GDM1 (cell line): ENCODE results near the gene ZNF586.
"Not testable (repeated sequence)": the region's sequence is repeated elsewhere in the genome, so short reads cannot be mapped to it uniquely, and the experiment has no call there.

Source experiments
- DNase-seq: peaks from one replicate; lab custom pipeline; 2025; lab: John Stamatoyannopoulos, UW

Gene ZNF586

DNA sequence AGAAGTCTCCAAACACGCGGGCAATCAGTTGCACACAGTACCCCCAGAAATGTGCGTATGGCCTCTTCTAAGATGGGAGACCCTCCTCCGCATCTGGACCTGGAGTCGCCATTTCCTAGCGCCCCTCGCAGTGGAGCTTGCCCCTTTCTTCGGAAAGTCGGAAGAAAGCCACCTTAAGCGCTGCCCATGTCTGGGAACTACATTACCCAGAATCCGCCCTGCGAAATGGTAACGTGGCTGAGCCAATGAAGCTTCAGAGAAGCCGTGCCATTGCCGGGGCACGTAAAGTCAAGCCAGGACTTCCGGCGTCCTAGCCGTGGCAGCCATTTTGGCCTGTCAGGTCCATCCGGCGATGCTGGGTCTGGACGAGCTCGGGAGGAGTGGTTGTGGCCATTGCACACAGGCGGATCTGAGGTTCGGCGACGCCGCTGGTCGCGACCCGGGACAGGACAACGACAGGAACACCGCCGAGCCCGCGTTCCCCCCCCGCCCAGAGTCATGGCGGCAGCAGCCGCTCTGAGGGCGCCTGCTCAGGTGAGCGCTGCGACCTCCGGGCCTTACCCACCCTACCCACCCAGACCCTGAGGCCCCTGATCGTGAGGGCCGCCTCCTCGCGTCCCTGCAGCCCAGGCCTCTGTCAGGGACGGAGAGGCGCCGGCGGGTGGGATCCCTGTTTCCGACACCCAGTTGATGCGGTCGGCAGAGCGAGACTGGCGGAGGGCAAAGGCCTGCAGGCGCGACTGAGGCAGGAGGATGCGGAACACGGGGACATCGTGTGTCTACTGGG is at the start of gene ZNF586:
TSS of gene ZNF586 (plus strand) at position 332 of the 787 bp plus-strand sequence. CDS start at position 499, 167 bp downstream.
- peak; percentile 72 for DNase-seq

DNA sequence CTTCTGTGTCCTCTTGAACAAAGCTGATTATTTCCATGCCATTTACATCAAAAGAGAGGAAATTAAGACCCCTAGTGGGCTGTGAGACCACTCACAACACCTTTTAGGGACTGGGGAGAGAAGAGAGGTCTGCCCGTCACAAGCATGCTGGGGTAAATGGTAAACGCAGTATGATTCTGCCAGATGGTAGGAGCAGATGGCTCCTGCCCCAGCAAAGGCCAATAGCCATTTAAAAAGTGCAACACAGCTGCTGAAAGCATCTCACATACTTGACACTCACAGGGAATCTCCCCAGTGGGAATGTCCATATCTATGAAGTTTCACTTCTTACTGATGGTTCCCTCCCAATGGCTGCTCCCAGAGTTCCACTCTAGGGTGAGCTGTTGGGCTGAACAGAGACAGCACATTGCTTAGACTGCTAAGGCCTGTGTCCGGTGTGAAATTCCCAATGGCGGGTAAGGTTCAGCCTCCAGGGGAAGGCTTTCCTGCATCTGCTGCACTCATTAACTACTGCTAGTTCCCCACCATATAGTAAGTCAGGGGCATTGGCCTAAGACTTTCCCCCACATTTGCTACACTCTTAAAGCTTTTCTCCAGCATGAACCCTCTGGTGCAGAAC is 49.5 kb upstream of the ZNF586 start:
- DNase-seq, result no peak

DNA sequence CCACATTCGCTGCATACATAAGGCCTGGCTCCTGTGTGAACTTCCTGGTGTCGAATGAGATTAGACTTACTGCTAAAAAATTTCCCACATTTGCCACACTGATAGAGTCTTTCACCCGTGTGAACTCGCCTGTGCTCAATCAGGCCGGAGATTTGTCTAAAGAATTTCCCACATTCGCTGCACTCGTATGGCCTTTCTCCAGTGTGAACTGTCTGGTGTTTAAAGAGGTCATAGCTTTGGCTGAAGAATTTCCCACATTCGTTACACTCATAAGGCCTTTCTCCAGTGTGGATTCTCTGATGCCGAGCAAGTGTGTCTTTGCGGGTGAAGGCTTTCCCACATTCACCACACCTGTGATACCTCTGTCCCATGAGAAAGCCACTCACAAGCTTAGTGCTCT is 48.6 kb upstream of the ZNF586 start:
- DNase-seq, result no peak

DNA sequence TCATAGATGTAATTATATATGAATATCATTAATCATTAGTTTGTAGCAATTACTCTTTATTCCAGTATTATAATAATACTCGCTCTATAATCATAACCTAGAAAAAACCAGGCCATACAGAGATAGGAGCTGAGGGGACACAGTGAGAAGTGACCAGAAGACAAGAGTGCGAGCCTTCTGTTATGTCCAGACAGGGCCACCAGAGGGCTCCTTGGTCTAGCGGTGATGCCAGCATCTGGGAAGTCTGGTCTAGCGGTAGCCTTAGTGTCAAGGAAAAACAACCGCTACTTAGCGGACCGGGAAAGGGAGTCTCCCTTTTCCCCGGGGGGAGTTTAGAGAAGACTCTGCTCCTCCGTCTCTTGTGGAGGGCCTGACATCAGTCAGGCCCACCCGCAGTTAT is 31.2 kb upstream of the ZNF586 start:
- DNase-seq, result not testable (repeated sequence)

DNA sequence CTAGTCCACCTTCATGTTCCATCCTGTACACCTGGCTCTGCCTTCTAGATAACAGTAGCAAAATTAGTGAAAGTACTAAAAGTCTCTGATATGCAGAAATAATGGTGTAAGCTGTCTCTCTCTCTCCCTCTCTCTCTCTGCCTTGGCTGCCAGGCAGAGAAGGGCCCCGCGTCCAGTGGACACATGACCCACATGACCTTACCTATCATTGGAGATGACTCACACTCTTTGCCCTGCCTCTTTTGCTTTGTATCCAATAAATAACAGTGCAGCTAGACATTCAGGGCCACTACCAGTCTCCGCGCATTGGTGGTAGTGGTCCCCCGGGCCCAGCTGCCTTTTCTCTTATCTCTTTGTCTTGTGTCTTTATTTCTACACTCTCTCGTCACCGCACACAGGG is 30.7 kb upstream of the ZNF586 start:
- DNase-seq, result not testable (repeated sequence)

DNA sequence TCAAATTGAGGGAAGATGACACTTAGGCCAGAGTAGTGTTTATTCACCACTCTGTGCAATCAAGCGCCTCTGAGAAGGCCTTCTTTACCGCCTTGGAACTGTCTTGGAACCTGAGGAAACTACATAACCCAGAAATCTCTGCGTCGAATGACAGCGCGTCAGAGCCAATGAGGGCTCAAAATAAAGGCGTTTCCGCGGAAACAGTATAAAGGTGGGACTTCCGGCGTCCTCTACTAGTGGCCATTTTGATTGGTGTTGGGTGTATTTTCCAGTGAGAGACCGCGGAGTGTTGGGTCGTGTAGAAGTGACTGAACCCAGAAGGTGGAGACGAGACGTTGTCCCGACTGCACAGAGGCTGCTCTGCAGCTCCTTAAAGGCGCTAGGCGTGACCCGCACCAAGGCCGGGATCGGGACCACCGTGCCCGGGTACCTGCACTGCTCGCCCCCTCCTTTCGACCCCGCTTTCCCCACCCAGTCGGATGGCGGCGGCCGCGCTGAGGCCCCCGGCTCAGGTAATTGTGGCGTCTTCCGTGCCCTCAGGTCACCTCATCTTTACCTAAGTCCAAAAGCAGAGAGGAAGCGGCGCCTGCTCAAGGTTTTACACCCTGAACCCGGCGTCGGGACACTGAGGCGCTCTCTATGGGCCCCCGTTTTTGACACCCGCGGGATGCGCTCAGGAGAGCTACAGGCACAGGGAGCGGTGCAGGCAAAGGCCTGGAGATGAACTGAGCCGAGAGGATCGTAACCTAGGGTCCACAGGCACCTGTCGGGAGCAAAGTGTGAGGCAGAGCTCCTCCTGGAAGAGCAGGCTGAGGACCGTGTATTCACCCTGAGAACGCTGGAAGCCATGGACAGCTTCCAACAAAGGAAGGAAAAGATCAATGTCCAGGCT is 22.6 kb upstream of the ZNF586 start, which contains the start of gene ZNF776:
TSS of gene ZNF776 (plus strand) at position 236 of the 892 bp plus-strand sequence. CDS start at position 480, 244 bp downstream.
- peak; percentile 78 for DNase-seq

DNA sequence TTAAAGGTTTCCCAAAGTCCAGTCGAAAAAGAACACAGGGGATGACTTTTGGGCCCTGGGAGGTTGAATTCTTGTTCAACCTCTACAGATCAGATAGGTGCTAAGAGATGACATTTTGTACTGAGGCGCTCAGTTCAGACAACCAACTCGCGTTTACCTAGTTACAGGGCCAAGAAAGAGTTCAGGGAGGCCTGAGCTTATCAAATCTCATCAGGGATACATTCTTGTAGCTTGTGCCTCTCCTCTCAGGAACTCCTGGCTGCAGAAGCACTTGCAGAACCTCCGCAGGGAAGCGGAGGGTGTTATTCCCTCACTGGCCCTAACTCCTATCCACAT is 22.0 kb upstream of the ZNF586 start:
- DNase-seq, result no peak

DNA sequence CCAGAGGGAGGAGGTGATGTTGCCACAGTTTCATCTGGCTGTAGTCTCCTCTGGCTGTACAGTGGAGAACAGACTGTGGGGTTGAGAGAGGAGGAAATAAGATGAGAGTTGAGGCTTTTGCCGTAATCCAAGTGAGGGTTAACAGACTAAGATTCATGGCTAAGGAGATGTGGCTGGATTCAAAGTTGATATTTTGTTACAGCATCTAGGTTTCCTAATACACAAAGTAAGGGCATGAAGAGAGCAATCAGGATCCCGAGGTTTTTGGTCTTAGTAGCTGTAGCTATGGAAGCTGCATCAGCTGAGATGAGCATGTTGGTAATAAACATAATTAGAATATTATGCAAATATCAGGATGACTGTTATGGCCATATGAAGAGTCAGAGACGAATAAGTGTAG is 21.4 kb upstream of the ZNF586 start:
- no peak for DNase-seq

DNA sequence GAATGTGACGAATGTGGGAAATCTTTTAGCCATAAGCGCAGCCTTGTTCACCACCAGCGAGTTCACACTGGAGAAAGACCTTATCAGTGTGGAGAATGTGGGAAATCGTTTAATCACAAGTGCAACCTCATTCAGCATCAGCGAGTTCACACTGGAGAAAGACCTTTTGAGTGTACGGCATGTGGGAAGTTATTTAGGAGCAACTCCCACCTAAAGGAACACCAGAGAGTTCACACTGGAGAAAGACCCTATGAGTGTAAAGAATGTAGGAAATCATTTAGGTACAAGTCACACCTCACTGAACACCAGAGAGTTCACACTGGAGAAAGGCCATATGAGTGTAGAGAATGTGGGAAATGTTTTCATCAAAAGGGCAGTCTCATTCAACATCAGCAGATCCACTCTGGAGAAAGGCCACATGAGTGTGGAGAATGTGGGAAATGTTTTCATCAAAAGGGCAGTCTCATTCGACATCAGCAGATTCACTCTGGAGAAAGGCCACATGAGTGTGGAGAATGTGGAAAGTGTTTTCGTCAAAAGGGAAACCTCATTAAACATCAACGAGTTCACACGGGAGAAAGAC is 15.3 kb upstream of the ZNF586 start:
- DNase-seq, result no peak

DNA sequence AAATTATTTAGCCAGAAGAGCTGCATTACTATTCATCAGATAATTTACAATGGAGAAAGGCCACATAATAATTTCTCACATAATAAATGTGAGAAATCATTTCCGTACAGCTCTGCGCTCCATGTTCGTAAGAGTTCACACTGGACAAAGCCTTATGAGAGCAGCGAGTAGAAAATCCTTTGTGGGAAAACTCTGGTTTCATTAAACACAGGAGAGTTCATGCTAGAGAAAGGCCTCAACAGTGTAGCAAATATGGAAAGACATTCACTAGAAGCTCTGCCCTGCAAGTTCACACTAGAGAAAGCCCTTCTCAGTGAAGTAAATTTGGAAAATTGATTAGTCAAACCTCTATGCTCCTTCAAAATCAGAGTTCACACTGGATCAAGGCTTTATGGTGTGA is 14.4 kb upstream of the ZNF586 start:
- no peak for DNase-seq

DNA sequence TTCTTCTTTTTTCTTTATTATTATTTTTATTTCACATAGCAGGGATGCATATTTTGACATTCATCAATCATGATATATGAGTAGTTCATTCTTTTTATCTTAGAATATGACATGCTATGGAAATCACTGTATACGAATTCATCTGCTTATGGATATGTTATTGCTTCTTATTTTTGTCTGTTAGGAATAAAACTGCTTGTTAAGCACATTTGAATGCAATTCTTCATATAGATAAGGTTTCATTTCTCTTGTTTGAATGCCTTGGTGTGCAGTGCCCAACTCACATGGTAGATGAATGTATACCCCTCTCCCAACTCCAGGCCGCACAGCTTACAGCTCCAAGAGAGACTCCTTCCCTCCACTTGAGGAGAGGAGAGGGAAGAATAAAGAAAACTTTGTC is 11.5 kb upstream of the ZNF586 start:
- DNase-seq, result no peak

DNA sequence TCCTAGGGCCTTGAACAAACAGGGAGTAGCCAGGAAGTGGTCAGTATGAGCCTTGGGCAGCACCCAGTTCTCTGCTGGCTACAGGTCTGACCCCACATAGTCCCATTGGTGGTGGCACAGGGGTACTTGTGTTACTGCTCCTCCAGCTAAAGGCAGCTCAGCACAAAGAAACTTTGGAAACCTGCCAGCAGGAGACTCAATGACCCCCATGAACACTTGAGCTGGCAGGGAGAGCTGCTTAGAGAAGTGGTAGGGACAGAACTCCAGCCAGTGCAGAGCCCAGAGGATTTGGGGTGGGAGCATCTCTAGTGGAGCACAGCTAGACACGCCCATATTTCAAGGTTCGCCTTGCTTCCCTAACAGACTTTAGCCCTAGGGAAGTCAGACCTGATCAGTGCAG is 10.4 kb upstream of the ZNF586 start:
- DNase-seq, result no peak

DNA sequence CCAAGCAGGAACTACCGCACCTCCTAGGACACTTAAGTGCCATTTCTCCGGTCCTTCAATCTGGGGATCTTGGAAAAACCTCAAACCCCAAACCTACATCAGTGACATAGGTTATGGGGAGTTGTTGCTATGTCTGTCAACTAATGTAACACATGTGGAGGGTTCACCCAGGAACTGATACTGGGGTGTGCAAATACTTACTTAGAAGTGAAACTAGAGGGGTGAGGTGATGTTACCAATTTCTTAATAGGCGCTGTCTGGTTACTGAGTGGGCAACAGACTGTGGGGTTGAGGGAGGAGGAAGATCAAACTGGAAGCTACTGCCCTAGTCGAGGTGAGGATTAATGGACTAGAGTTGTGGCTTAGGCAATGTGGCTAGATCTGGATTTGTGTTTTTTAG is 1.9 kb downstream of the ZNF586 start:
- no peak for DNase-seq

DNA sequence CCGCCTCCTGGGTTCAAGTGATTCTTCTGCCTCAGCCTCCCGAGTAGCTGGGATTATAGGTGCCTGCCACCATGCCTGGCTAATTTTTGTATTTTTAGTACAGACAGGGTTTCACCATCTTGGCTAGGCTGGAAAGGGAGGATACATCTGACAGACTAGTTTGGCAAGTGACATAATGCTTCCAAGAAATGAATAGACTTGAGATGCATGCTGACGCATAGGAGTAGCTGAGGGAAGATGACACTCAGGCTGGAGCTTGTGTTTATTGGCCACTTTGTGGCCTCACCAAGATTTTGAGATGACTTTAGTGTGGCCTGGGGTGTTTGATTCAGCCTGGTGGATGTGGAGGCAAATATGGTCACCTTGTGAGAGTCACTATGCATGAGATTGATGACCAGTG is 4.0 kb downstream of the ZNF586 start:
- no peak for DNase-seq

DNA sequence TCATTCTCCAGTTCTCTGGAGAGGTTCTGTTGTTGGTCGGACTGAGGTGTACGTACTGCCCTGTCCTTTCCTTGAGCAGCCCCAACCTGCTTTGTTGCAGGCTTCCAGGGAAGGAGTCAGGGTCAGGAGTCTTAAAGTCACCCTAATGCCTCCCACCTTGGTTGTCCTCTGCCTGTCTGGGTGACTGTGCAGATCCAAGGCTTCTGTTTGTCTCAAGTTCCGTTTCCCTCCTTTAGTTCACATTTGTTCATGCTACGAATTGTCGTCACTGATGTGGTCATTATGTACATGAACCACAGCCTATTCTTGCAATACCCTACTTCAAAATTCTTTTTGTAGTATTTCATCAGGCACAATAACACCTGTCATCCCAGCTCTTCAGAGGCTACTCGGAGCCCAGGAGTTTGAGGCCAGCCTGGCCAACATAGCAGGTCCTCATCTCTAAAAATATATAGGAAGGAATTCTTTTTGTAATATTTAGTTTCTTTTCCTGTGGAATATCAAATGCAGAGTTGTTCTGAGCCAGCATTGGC is 7.4 kb downstream of the ZNF586 start:
- no peak for DNase-seq

DNA sequence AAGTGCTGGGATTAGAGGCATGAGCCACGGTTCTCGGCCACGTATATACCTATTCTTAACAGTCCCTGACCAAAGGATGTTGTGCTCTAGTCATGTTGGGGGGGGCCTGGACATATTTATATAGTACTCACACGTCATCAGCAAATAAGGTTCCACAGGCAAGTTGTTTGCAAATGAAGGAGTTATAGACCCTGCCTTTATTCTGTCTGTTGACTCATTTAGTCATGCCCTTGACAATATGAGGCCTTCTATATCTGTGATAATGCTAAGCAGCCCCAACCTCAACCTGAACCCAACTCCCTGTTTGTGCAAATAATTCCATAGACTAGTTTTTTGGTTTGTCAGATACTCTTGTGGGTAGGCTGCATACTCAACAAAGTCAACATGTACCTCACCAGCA is 8.9 kb downstream of the ZNF586 start:
- no peak for DNase-seq

DNA sequence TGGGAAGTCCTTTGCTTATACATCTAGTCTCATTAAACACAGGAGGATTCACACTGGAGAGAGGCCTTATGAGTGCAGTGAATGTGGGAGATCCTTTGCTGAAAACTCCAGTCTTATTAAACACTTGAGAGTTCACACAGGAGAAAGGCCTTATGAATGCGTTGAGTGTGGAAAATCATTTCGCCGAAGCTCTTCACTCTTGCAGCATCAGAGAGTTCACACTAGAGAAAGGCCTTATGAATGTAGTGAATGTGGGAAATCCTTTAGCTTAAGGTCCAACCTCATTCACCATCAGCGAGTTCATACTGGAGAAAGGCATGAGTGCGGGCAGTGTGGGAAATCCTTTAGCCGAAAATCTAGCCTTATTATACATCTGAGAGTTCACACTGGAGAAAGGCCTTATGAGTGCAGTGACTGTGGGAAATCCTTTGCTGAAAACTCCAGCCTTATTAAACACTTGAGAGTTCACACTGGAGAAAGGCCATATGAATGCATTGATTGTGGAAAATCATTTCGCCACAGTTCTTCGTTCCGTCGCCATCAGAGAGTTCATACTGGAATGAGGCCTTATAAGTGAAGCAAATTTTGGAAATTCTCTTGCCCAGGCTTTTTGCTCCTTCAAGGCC is 9.9 kb downstream of the ZNF586 start:
- no peak for DNase-seq

DNA sequence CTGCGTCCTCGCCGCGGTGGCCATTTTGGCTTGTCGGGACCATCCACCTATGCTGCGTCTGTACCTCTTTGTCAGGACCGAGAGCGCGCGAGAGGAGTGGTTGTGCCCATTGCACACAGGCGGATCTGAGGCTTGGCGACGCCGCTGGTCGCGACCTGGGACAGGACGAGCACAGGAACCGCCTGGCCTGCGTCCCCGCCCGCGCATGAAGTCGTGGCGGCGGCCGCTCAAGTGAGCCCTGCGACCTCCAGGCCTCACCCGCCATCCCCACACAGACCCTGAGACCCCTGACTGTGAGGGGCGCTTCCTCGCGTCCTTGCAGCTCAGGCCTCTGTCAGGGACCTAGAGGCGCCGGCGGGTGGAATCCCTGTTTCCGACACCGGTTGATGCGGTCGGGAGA is 16.8 kb downstream of the ZNF586 start:
- DNase-seq, result no peak

DNA sequence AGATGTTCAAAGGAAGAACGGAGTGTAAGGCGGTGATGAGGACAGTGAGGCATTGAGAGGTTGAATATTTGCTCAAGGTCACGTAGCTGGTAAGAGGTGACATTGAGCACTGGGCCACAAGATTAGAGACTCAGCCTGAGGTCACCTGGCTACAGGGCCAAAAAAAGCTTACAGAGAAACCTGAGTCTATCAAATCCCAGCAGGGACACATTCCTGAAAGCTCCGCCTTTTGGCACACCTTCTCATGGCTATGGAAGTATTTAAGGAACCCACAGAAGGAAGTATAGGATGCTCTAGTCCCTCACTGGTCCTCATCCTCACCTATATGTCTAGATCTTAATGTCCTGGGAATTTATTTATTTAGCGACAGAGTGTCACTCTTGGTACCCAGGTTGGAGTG is 17.4 kb downstream of the ZNF586 start:
- DNase-seq, result no peak

DNA sequence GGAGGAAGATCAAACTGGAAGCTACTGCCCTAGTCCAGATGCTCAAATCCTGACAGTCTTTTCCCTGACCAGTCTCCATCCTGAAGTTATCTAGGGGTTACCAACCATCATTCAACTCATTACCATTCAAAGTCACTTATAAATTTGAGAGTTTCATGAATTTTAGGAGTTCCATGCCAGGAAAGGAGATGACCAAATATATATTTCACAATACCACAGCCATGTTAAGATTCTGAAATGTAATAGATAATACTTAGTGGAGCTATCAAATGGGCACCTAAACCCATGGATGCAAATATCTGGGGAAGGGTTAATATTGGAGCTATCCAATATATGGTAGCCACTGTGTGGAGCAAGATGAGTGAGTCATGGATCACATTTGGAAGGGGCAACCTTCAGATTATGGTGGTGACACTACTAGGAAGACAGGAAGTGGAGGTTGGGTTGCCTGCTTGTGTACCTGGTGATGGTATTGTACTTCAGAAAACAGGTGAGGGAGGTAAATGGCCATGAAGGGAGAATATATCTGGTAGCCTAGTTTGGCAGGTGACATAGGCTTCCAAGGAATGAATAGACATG is 18.7 kb downstream of the ZNF586 start:
- no peak for DNase-seq

DNA sequence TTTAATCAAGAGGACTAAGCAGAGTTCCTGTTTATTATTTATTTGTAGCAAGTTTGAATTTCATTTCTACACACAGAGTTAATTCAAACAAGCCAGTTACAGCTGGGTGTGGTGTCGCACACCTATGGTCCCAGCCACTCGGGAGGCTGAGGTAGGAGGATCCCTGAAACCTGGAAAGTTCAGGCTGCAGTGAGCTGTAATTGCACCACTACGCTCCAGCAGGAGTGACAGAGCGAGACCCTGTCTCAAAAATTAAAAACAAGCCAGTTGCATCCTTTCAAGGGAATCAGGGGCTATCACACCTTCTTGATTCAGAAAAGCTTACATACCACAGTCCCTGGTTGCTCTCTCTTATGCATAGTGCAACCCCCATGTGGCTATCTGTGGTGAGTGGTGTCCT is 19.8 kb downstream of the ZNF586 start:
- DNase-seq, result no peak
